IMR-90 (cell line): Measurements from ENCODE around the gene AQP1. TPM values are rescaled to one million over a fixed set of nuclear protein-coding genes. Genes with fewer than 3 reads are reported as not detected.

ENCODE experiments used
- ATAC-seq: fragments of 200-7000 bp; cut with Tn5 transposase; 2 replicates; pipeline ENCODE4 v1.9.1; 2020; ENCODE audit warnings: low read depth, mild to moderate bottlenecking, moderate library complexity
- BruUV-seq: library from RNA; stranded (reverse); fragments of 400-500 nt; replicated peaks from 2 replicates; lab custom pipeline; 2021; lab: Mats Ljungman, UMichigan
- CTCF ChIA-PET: fragments of 300-600 bp; formaldehyde crosslinking; extraction: SDS; loops from one replicate; lab custom pipeline; 2021; ENCODE audit warnings: antibody characterized with exemption; lab: Yijun Ruan, JAX
- POLR2A ChIA-PET: fragments of 300-600 bp; sonication (Branson Sonifier 250); formaldehyde crosslinking; loops from one replicate; lab custom pipeline; 2022; ENCODE audit warnings: antibody characterized with exemption; ENCODE audit not compliant: unreplicated experiment; lab: Charles Lee
- DNase-seq: peaks from one replicate; pipeline ENCODE4 v3.0.0; 2013
- H2AFZ ChIP-seq: replicated peaks from 2 replicates; pipeline ENCODE3; 2013; ENCODE audit warnings: low read length, mild to moderate bottlenecking; ENCODE audit not compliant: poor library complexity
- H2AK5ac ChIP-seq: 2 replicates; pipeline ENCODE4 v1.6.1; 2013; ENCODE audit warnings: low read depth, low read length, inconsistent platforms
- H2AK9ac ChIP-seq: replicated peaks from 2 replicates; pipeline ENCODE3; 2013; ENCODE audit warnings: mild to moderate bottlenecking, low read depth, low read length, moderate library complexity; ENCODE audit not compliant: poor library complexity
- H2BK120ac ChIP-seq: 2 replicates; pipeline ENCODE4 v1.6.1; 2013; ENCODE audit warnings: low read depth, low read length, inconsistent platforms
- H2BK15ac ChIP-seq: 3 replicates; pipeline ENCODE4 v1.6.1; 2013; ENCODE audit warnings: low read depth, low read length, inconsistent platforms
- H2BK20ac ChIP-seq: 2 replicates; pipeline ENCODE4 v1.6.1; 2013; ENCODE audit warnings: low read depth, mild to moderate bottlenecking, inconsistent platforms, low read length, moderate library complexity
- H2BK5ac ChIP-seq: 2 replicates; pipeline ENCODE4 v1.6.1; 2013; ENCODE audit warnings: mild to moderate bottlenecking, low read depth, low read length, inconsistent platforms; ENCODE audit not compliant: poor library complexity, severe bottlenecking
- H3K14ac ChIP-seq: replicated peaks from 2 replicates; pipeline ENCODE4 v1.6.1; 2013; ENCODE audit warnings: low read depth, low read length, inconsistent platforms
- H3K18ac ChIP-seq: 2 replicates; pipeline ENCODE4 v1.6.1; 2013; ENCODE audit warnings: low read depth, low read length, control low read depth
- H3K23ac ChIP-seq: 2 replicates; pipeline ENCODE4 v1.6.1; 2013; ENCODE audit warnings: low read depth, low read length, inconsistent platforms
- H3K27ac ChIP-seq: 2 replicates; pipeline ENCODE4 v1.5.1; 2013; ENCODE audit warnings: mild to moderate bottlenecking, control low read depth, low read length; ENCODE audit not compliant: insufficient read depth
- H3K27me3 ChIP-seq: 2 replicates; pipeline ENCODE4 v1.6.1; 2013; ENCODE audit warnings: low read length; ENCODE audit not compliant: control insufficient read depth, insufficient read depth
- H3K36me3 ChIP-seq: 2 replicates; pipeline ENCODE4 v1.6.1; 2013; ENCODE audit warnings: low read length, mixed read lengths; ENCODE audit not compliant: control insufficient read depth, insufficient read depth
- H3K4ac ChIP-seq: 2 replicates; pipeline ENCODE4 v1.6.1; 2013; ENCODE audit warnings: low read depth, low read length, inconsistent platforms
- H3K4me1 ChIP-seq: 2 replicates; pipeline ENCODE4 v1.6.1; 2013; ENCODE audit warnings: low read length, mixed read lengths; ENCODE audit not compliant: control insufficient read depth, insufficient read depth
- H3K4me2 ChIP-seq: 2 replicates; pipeline ENCODE4 v1.6.1; 2013; ENCODE audit warnings: low read depth, mild to moderate bottlenecking, control low read depth, low read length, moderate library complexity
- H3K4me3 ChIP-seq: 2 replicates; pipeline ENCODE4 v1.5.1; 2013; ENCODE audit warnings: low read depth, mild to moderate bottlenecking, control low read depth, low read length, moderate library complexity; ENCODE audit not compliant: insufficient read depth
- H3K56ac ChIP-seq: 2 replicates; pipeline ENCODE4 v1.6.1; 2013; ENCODE audit warnings: low read length, inconsistent platforms; ENCODE audit not compliant: insufficient read depth; ENCODE audit errors: extremely low read depth
- H3K79me1 ChIP-seq, 2 experiments: 2 replicates each; pipeline ENCODE4 v1.6.1; 2013; ENCODE audit warnings: low read length in 2 of 2, inconsistent platforms in 1 of 2, low read depth in 1 of 2
- H3K9ac ChIP-seq: 2 replicates; pipeline ENCODE4 v1.6.1; 2013; ENCODE audit warnings: low read depth, low read length, control low read depth
- H3K9me1 ChIP-seq: 2 replicates; pipeline ENCODE4 v1.6.1; 2013; ENCODE audit warnings: low read length, inconsistent platforms; ENCODE audit not compliant: insufficient read depth
- H3K9me3 ChIP-seq: 2 replicates; pipeline ENCODE4 v1.6.1; 2013; ENCODE audit warnings: low read length; ENCODE audit not compliant: control insufficient read depth, insufficient read depth
- H4K20me1 ChIP-seq: 2 replicates; pipeline ENCODE4 v1.6.1; 2013; ENCODE audit warnings: low read length, inconsistent platforms; ENCODE audit not compliant: insufficient read depth
- H4K5ac ChIP-seq: 2 replicates; pipeline ENCODE4 v1.6.1; 2013; ENCODE audit warnings: mild to moderate bottlenecking, low read depth, low read length, control low read depth
- H4K8ac ChIP-seq, 2 experiments: 2 replicates each; pipeline ENCODE4 v1.6.1; 2013; ENCODE audit warnings: low read depth in 2 of 2, low read length in 2 of 2, control low read depth in 1 of 2, inconsistent platforms in 1 of 2
- H4K91ac ChIP-seq: 2 replicates; pipeline ENCODE4 v1.6.1; 2013; ENCODE audit warnings: low read depth, low read length, inconsistent platforms; ENCODE audit not compliant: insufficient read depth
- FOS ChIP-seq: fragments of 150-350 bp; IDR thresholded peaks from 2 replicates; pipeline ENCODE4 v1.6.1; 2016; ENCODE audit warnings: low read depth, low read length
- dilution Hi-C: fragments of 300-500 bp; cut with HindIII; formaldehyde crosslinking; loops from one replicate; pipeline ENCODE4 v1.14.3; 2018; ENCODE audit warnings: low sequenced_read_pairs; ENCODE audit not compliant: unreplicated experiment
- in situ Hi-C: fragments of 300-500 bp; cut with MboI; formaldehyde crosslinking; loops from 3 replicates; pipeline ENCODE4 v1.14.3; 2019; ENCODE audit warnings: low sequenced_read_pairs, inconsistent platforms, mixed read lengths
- intact Hi-C: fragments of 100-400 bp; cut with micrococcal nuclease; formaldehyde crosslinking; loops from 2 replicates; pipeline ENCODE4 v1.10.0; 2022
- polyA plus RNA-seq, 3 experiments: library from polyadenylated mRNA; depleted of rRNA; stranded (reverse); fragments of >200 nt; gene quantifications; 2 replicates each; pipeline ENCODE4 v1.2.3, GENCODE V29; 2012; ENCODE audit warnings: low replicate concordance in 1 of 3
- total RNA-seq: library from RNA; depleted of rRNA; stranded (reverse); fragments of >200 nt; gene quantifications from 2 replicates; pipeline ENCODE4 v1.2.3, GENCODE V29; 2012

Gene AQP1
- total and polyA plus RNA-seq, 2 of the 4 experiments (the other 2 are of a cell fraction): 0.18 to 0.39 TPM

- H3K4me1 ChIP-seq: peaks cover 10% of the 10 kb centered on the region
- no peak overlapping the region for H2BK120ac ChIP-seq
- H3K27me3 ChIP-seq: no peaks in the 10 kb centered on the region; the same call in 1 of the 2 replicates
- no peak for TF ChIP-seq FOS
- no peak overlapping the region for H3K4me2 ChIP-seq
- H3K23ac ChIP-seq: no peak overlapping the region
- no peak overlapping the region for H3K9ac ChIP-seq
- ATAC-seq (no peak), DNase-seq (no peak)
- peaks cover 6% of the 10 kb centered on the region for H3K9me3 ChIP-seq
- H3K4me3 ChIP-seq: no peak overlapping the region
- no peak overlapping the region for H3K56ac ChIP-seq
- no peaks in the 10 kb centered on the region for H3K79me1 ChIP-seq
- peaks cover 9% of the 10 kb centered on the region; the same call in 1 of the 2 replicates for H3K9me1 ChIP-seq
- no peak overlapping the region for H4K91ac ChIP-seq
- H3K14ac ChIP-seq: no peak overlapping the region
- H3K36me3 ChIP-seq: no peaks in the 10 kb centered on the region
- H4K5ac ChIP-seq: no peak overlapping the region
- no peak overlapping the region for H2AK5ac ChIP-seq
- H2AFZ ChIP-seq: no peak overlapping the region
- intact Hi-C loops (no loop called here), in situ Hi-C loops (no loop called here), dilution Hi-C loops (no loop called here)
- POLR2A ChIA-PET: no interaction called here
- H3K4ac ChIP-seq: no peak overlapping the region
- no TSS peak for BruUV-seq
- CTCF ChIA-PET: interaction anchor here (0.9 kb wide), 1 partner anchor 10 kb away, joined by 3 read pairs; no protein-coding TSS in a partner anchor
- no peak overlapping the region for H2BK15ac ChIP-seq
- H3K18ac ChIP-seq: no peak overlapping the region
- no peak overlapping the region for H3K27ac ChIP-seq
- H2BK5ac ChIP-seq: no peak overlapping the region
- H2BK20ac ChIP-seq: no peak overlapping the region
- H2AK9ac ChIP-seq: no peak overlapping the region
- H4K20me1 ChIP-seq: no peaks in the 10 kb centered on the region
- no peak overlapping the region for H4K8ac ChIP-seq
Measured at GRCh38 chr7:30924624-30925023, 13.0 kb downstream of the AQP1 start.
